OCI-LY7 (cell line): ENCODE results near the gene RAPGEF5.

Experiments used
- EZH2phosphoT487 ChIP-seq: fragments of 200-600 bp; sonication (generic); IDR thresholded peaks from 2 replicates; pipeline ENCODE4 v1.6.1; 2018; ENCODE audit warnings: low read depth, borderline replicate concordance, mild to moderate bottlenecking, mixed run types, antibody characterized with exemption, low read length, moderate library complexity, mixed read lengths
- TF ChIP-seq, protein P1 (sequence below): fragments of 200-600 bp; sonication (generic); conservative IDR thresholded peaks from 2 replicates; pipeline ENCODE4 v1.5.1; 2014; ENCODE audit warnings: mild to moderate bottlenecking, antibody characterized with exemption, low read length, moderate library complexity, mixed read lengths

DNA sequence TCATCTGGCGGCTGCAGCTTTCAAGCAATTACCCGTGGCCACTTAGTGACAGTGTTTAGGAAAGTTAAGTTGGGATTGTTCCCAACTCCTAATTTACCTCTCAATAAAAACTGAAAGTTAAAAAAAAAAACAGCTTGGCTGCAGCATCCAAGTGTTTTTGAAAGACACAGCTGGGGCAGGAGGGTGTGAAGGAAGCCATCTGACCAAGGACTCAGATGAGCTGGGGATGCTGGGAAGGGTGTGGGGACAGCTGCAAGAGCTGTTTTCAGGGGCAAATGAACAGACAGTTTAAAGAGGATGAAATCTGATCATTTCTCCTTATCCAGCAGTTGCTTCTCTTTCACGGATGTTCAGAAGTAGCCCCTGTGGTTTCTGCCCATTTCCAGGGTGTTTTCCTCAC is 282.1 kb downstream of the RAPGEF5 start:
- TF ChIP-seq EZH2phosphoT487 = no peak
- TF ChIP-seq, protein P1, sequence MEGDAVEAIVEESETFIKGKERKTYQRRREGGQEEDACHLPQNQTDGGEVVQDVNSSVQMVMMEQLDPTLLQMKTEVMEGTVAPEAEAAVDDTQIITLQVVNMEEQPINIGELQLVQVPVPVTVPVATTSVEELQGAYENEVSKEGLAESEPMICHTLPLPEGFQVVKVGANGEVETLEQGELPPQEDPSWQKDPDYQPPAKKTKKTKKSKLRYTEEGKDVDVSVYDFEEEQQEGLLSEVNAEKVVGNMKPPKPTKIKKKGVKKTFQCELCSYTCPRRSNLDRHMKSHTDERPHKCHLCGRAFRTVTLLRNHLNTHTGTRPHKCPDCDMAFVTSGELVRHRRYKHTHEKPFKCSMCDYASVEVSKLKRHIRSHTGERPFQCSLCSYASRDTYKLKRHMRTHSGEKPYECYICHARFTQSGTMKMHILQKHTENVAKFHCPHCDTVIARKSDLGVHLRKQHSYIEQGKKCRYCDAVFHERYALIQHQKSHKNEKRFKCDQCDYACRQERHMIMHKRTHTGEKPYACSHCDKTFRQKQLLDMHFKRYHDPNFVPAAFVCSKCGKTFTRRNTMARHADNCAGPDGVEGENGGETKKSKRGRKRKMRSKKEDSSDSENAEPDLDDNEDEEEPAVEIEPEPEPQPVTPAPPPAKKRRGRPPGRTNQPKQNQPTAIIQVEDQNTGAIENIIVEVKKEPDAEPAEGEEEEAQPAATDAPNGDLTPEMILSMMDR = no peak
